H1 (cell line): ENCODE data around the gene KIR2DL1. TPM values are rescaled to one million over a fixed set of nuclear protein-coding genes. Genes with fewer than 3 reads are reported as not detected.

Experiments used
- CTCF ChIA-PET: fragments of 300-600 bp; sonication (Branson Sonifier 250); formaldehyde crosslinking; loops from one replicate; lab custom pipeline; 2021; ENCODE audit not compliant: partially characterized antibody; lab: Charles Lee
- POLR2A ChIA-PET: fragments of 300-600 bp; sonication (Branson Sonifier 250); formaldehyde crosslinking; loops from one replicate; lab custom pipeline; 2021; ENCODE audit warnings: inconsistent platforms; ENCODE audit not compliant: partially characterized antibody; lab: Charles Lee
- DNase-seq, 2 experiments: peaks; one replicate each; pipeline versions ENCODE4 v3.0.0 to v3.0.0-alpha.2; 2010 to 2022; ENCODE audit warnings: low spot score in 2 of 2, low read depth in 1 of 2, mixed read lengths in 1 of 2
- FAIRE-seq: peaks from 2 replicates; lab custom pipeline; 2011; peaks lifted over from hg19 to GRCh38; lab: Jason Lieb, UNC
- H2AFZ ChIP-seq: 2 replicates; pipeline ENCODE4 v1.8.1; 2012; ENCODE audit warnings: low read length, inconsistent platforms
- H2AK5ac ChIP-seq: 2 replicates; pipeline ENCODE4 v1.6.1; 2013; ENCODE audit warnings: low read depth, low read length
- H2BK120ac ChIP-seq: replicated peaks from 2 replicates; pipeline ENCODE3; 2013; ENCODE audit warnings: low read depth, low read length, inconsistent platforms
- H2BK12ac ChIP-seq: 2 replicates; pipeline ENCODE4 v1.6.1; 2013; ENCODE audit warnings: low read depth, low read length
- H2BK15ac ChIP-seq: 2 replicates; pipeline ENCODE4 v1.6.1; 2013; ENCODE audit warnings: low read length
- H2BK20ac ChIP-seq: 2 replicates; pipeline ENCODE4 v1.6.1; 2013; ENCODE audit warnings: low read length
- H2BK5ac ChIP-seq: 2 replicates; pipeline ENCODE4 v1.6.1; 2013; ENCODE audit warnings: low read depth, low read length
- H3K14ac ChIP-seq: 2 replicates; pipeline ENCODE4 v1.6.1; 2013; ENCODE audit warnings: inconsistent platforms; ENCODE audit not compliant: insufficient read length
- H3K18ac ChIP-seq: 2 replicates; pipeline ENCODE4 v1.6.1; 2013; ENCODE audit warnings: low read length; ENCODE audit errors: extremely low read depth
- H3K23ac ChIP-seq: 2 replicates; pipeline ENCODE4 v1.6.1; 2013; ENCODE audit warnings: inconsistent platforms; ENCODE audit not compliant: insufficient read length
- H3K23me2 ChIP-seq: 2 replicates; pipeline ENCODE4 v1.6.1; 2013; ENCODE audit warnings: low read depth, low read length
- H3K27ac ChIP-seq: 2 replicates; pipeline ENCODE4 v1.6.1; 2011; ENCODE audit warnings: low read depth, low read length, inconsistent platforms
- H3K27me3 ChIP-seq, 4 experiments: replicated peaks in 1 of 4; 1 replicate in 1 of 4; 2 replicates in 3 of 4; pipeline versions ENCODE4 v1.6.1 to v1.8.1; 2011 to 2013; ENCODE audit warnings: low read length in 3 of 4, mild to moderate bottlenecking in 3 of 4, inconsistent platforms in 2 of 4, mixed read lengths in 2 of 4, moderate library complexity in 1 of 4; ENCODE audit not compliant: control insufficient read depth in 3 of 4, insufficient read depth in 3 of 4; ENCODE audit errors: extremely low read depth in 1 of 4
- H3K36me3 ChIP-seq, 4 experiments: 2 replicates each; pipeline versions ENCODE4 v1.6.1 to v1.8.1; 2011 to 2013; ENCODE audit warnings: mild to moderate bottlenecking in 4 of 4, low read length in 3 of 4, moderate library complexity in 2 of 4, control low read depth in 1 of 4, inconsistent platforms in 1 of 4; ENCODE audit not compliant: insufficient read depth in 4 of 4, control insufficient read depth in 2 of 4
- H3K4ac ChIP-seq: replicated peaks from 2 replicates; pipeline ENCODE3; 2013; ENCODE audit warnings: low read length, low read depth, mixed read lengths, inconsistent platforms; ENCODE audit not compliant: insufficient read length
- H3K4me1 ChIP-seq, 4 experiments: replicated peaks in 1 of 4; 1 replicate in 1 of 4; 2 replicates in 3 of 4; pipeline versions ENCODE4 v1.6.1 to v1.8.1; 2011 to 2013; ENCODE audit warnings: low read length in 3 of 4, inconsistent platforms in 2 of 4, mixed read lengths in 1 of 4; ENCODE audit not compliant: insufficient read depth in 4 of 4, control insufficient read depth in 3 of 4
- H3K4me2 ChIP-seq, 2 experiments: 2 replicates each; pipeline versions ENCODE4 v1.6.1 to v1.8.1; 2011 to 2013; ENCODE audit warnings: low read depth in 2 of 2, low read length in 2 of 2, control low read depth in 1 of 2, inconsistent platforms in 1 of 2, mild to moderate bottlenecking in 1 of 2; ENCODE audit not compliant: insufficient read depth in 1 of 2
- H3K4me3 ChIP-seq, 4 experiments: fragments of 200-600, 300-600 bp in 1 of 4; sonication (generic), shearing (Covaris generic), sonication (Bioruptor Twin) in 1 of 4; 2 replicates each; pipeline versions ENCODE4 v1.5.1 to v1.8.1; 2011 to 2016; ENCODE audit warnings: low read length in 4 of 4, low read depth in 3 of 4, control low read depth in 2 of 4, inconsistent platforms in 2 of 4, mild to moderate bottlenecking in 2 of 4, mixed read lengths in 1 of 4, moderate library complexity in 1 of 4; ENCODE audit not compliant: insufficient read depth in 2 of 4; ENCODE audit errors: extremely low read depth in 1 of 4
- H3K56ac ChIP-seq: replicated peaks from 2 replicates; pipeline ENCODE3; 2013; ENCODE audit warnings: low read depth, mild to moderate bottlenecking, mixed read lengths, low read length, inconsistent platforms; ENCODE audit not compliant: insufficient read length
- H3K79me1 ChIP-seq: 2 replicates; pipeline ENCODE4 v1.6.1; 2013; ENCODE audit warnings: low read depth, low read length, control low read depth
- H3K79me2 ChIP-seq, 2 experiments: 2 replicates each; pipeline versions ENCODE4 v1.6.1 to v1.8.1; 2012 to 2013; ENCODE audit warnings: low read length in 2 of 2, mild to moderate bottlenecking in 2 of 2, inconsistent platforms in 1 of 2; ENCODE audit not compliant: insufficient read depth in 2 of 2, control insufficient read depth in 1 of 2
- H3K9ac ChIP-seq, 4 experiments: replicated peaks in 1 of 4; 1 replicate in 1 of 4; 2 replicates in 3 of 4; pipeline versions ENCODE4 v1.6.1 to v1.8.1; 2011 to 2013; ENCODE audit warnings: low read depth in 3 of 4, low read length in 3 of 4, control low read depth in 2 of 4, mild to moderate bottlenecking in 2 of 4, moderate library complexity in 2 of 4, inconsistent platforms in 1 of 4; ENCODE audit errors: extremely low read depth in 1 of 4
- H3K9me3 ChIP-seq, 2 experiments: 2 replicates each; pipeline versions ENCODE4 v1.6.1 to v1.8.1; 2012 to 2013; ENCODE audit warnings: mild to moderate bottlenecking in 2 of 2, moderate library complexity in 2 of 2, control low read depth in 1 of 2, inconsistent platforms in 1 of 2, low read depth in 1 of 2, low read length in 1 of 2, mixed read lengths in 1 of 2; ENCODE audit not compliant: insufficient read depth in 2 of 2
- H4K20me1 ChIP-seq, 2 experiments: replicated peaks in 1 of 2; 2 replicates each; pipeline versions ENCODE3 to v1.8.1; 2011 to 2013; ENCODE audit warnings: inconsistent platforms in 2 of 2, low read length in 2 of 2, mild to moderate bottlenecking in 1 of 2; ENCODE audit not compliant: insufficient read depth in 2 of 2, control insufficient read depth in 1 of 2
- H4K5ac ChIP-seq: 2 replicates; pipeline ENCODE4 v1.6.1; 2013; ENCODE audit warnings: low read length, low read depth, mixed read lengths, inconsistent platforms; ENCODE audit not compliant: insufficient read length
- H4K8ac ChIP-seq: 2 replicates; pipeline ENCODE4 v1.8.0; 2013; ENCODE audit warnings: mild to moderate bottlenecking, moderate library complexity, low read length, inconsistent platforms; ENCODE audit not compliant: insufficient read depth; ENCODE audit errors: extremely low read depth
- H4K91ac ChIP-seq: replicated peaks from 2 replicates; pipeline ENCODE3; 2013; ENCODE audit warnings: low read length, mixed read lengths, inconsistent platforms; ENCODE audit not compliant: insufficient read length
- CBX8 ChIP-seq: fragments of 300-800, 300-1000 bp; sonication (generic); IDR thresholded peaks from 2 replicates; pipeline ENCODE4 v1.7.1; 2016; ENCODE audit warnings: low read depth, low read length, borderline replicate concordance
- EZH2 ChIP-seq: fragments of 200-600 bp; sonication (generic); IDR thresholded peaks from 2 replicates; pipeline ENCODE4 v1.7.1; 2012; ENCODE audit warnings: low read depth, mild to moderate bottlenecking, moderate library complexity, low read length, inconsistent platforms; ENCODE audit not compliant: severe bottlenecking
- HDAC2 ChIP-seq, 2 experiments: fragments of 300-600 bp in 1 of 2; sonication (generic) in 1 of 2; IDR thresholded peaks; 2 replicates each; pipeline ENCODE4 v1.6.1; 2011 to 2012; ENCODE audit warnings: low read depth in 2 of 2, low read length in 2 of 2, mild to moderate bottlenecking in 2 of 2, moderate library complexity in 2 of 2, borderline replicate concordance in 1 of 2, inconsistent platforms in 1 of 2
- RXRA ChIP-seq: IDR thresholded peaks from 2 replicates; pipeline ENCODE4 v1.6.1; 2011; ENCODE audit warnings: low read depth, mild to moderate bottlenecking, low read length, moderate library complexity; ENCODE audit not compliant: insufficient read depth
- SIX5 ChIP-seq: IDR thresholded peaks from 2 replicates; pipeline ENCODE4 v1.6.1; 2011; ENCODE audit warnings: mild to moderate bottlenecking, low read depth, low read length
- SRF ChIP-seq: IDR thresholded peaks from 2 replicates; pipeline ENCODE4 v1.6.1; 2011; ENCODE audit warnings: mild to moderate bottlenecking, low read depth, low read length, moderate library complexity
- WGBS, 2 experiments: shearing (Covaris generic) in 1 of 2; methylation state at CpG; one replicate each; pipeline versions ENCODE4 v1.1.6 to v1.1.7; 2013 to 2015; ENCODE audit warnings: low lambda C conversion rate in 2 of 2, mixed read lengths in 2 of 2, inconsistent platforms in 1 of 2, low coverage in 1 of 2, missing lambda C conversion rate in 1 of 2; ENCODE audit not compliant: insufficient replicate concordance in 2 of 2, insufficient coverage in 1 of 2, insufficient read length in 1 of 2; ENCODE audit errors: extremely low coverage in 1 of 2, missing lambda C conversion rate in 1 of 2; 5-methylcytosine and 5-hydroxymethylcytosine counted together
- polyA plus RNA-seq, 7 experiments: library from polyadenylated mRNA; depleted of rRNA in 3 of 7; stranded (reverse) in 5 of 7; unstranded in 2 of 7; fragments of >200 nt in 5 of 7; fragments of 200-250 nt in 2 of 7; gene quantifications; 1 replicate in 5 of 7; 2 replicates in 1 of 7; 4 replicates in 1 of 7; pipeline versions ENCODE4 v1.2.1 to v1.2.3, GENCODE V29; 2011 to 2013; ENCODE audit warnings: missing spikeins in 2 of 7, mixed read lengths in 2 of 7
- total RNA-seq: library from RNA; stranded (reverse); fragmentation: NEBNext Ultra II Directional; extraction: Animal tissue kit (Norgen Biotek cat#: 25700); gene quantifications from 2 replicates; pipeline ENCODE4 v1.2.1, GENCODE V29; 2021

The KIR2DL1 gene
- total and polyA plus RNA-seq, 2 of the 8 experiments (the other 6 are each of a cell fraction or from before 2014, with no cell fraction given), result not detected

GRCh38 chr19:54817670-54818536, 48.3 kb downstream of the KIR2DL1 start:
- peaks cover 68 to 76% of the 10 kb centered on the region in 2 experiments for H3K9me3 ChIP-seq
- POLR2A ChIA-PET, result no interaction called here
- H3K27me3 ChIP-seq, result no peaks in the 10 kb centered on the region
- no peaks in the 10 kb centered on the region for H3K79me2 ChIP-seq
- no peak overlapping the region for H3K23ac ChIP-seq
- no peak overlapping the region for H2AK5ac ChIP-seq
- no peak overlapping the region for H3K4me3 ChIP-seq
- H3K4ac ChIP-seq, result no peak overlapping the region
- FAIRE-seq, result no peak
- H2BK20ac ChIP-seq, result no peak overlapping the region
- no peak overlapping the region for H3K56ac ChIP-seq
- no peak overlapping the region for H3K14ac ChIP-seq
- H4K91ac ChIP-seq, result no peak overlapping the region
- H4K5ac ChIP-seq, result no peak overlapping the region
- 78% methylated on average over 14 of the region's 15 CpGs; no CpG with 5 or more reads in 1 of the 2 experiments for WGBS, 2 experiments
- no peak overlapping the region for H2BK5ac ChIP-seq
- H3K23me2 ChIP-seq, result no peaks in the 10 kb centered on the region
- no peak overlapping the region for H3K9ac ChIP-seq
- no peaks in the 10 kb centered on the region for H3K4me1 ChIP-seq
- no peak overlapping the region for H2AFZ ChIP-seq
- no peaks in the 10 kb centered on the region for H4K20me1 ChIP-seq
- no peak for DNase-seq
- no peak overlapping the region for H4K8ac ChIP-seq
- H3K79me1 ChIP-seq, result no peaks in the 10 kb centered on the region
- H3K27ac ChIP-seq, result no peak overlapping the region
- H3K4me2 ChIP-seq, result no peak overlapping the region
- H3K18ac ChIP-seq, result no peak overlapping the region
- no peak for TF ChIP-seq HDAC2 (IDR thresholded peaks at IDR 0.05; ENCODE audit: borderline replicate concordance in 1 of 2, low read depth in 2 of 2, low read length in 2 of 2)
- no peak for TF ChIP-seq EZH2
- TF ChIP-seq SRF, result no peak
- TF ChIP-seq CBX8, result no peak
- TF ChIP-seq SIX5, result no peak
- TF ChIP-seq RXRA, result no peak
- no peaks in the 10 kb centered on the region for H3K36me3 ChIP-seq
- H2BK12ac ChIP-seq, result no peak overlapping the region
- CTCF ChIA-PET, result no interaction called here
- no peak overlapping the region for H2BK120ac ChIP-seq
- H2BK15ac ChIP-seq, result no peak overlapping the region
